HepG2 (cell line): ENCODE data around the gene SYCE3. TPM values are rescaled to one million over a fixed set of nuclear protein-coding genes. Genes with fewer than 3 reads are reported as not detected.

Experiments
- CENPT ChIP-seq: sonication (generic); formaldehyde crosslinking; IDR thresholded peaks from 2 replicates; pipeline ENCODE4 v1.8.0; 2022; ENCODE audit warnings: low read depth, mild to moderate bottlenecking, moderate library complexity, missing genetic modification reagents
- CENPX ChIP-seq: sonication (generic); formaldehyde crosslinking; IDR thresholded peaks from 2 replicates; pipeline ENCODE4 v1.9.0; 2021; ENCODE audit warnings: mild to moderate bottlenecking, missing genetic modification reagents, moderate library complexity
- FOXM1 ChIP-seq: sonication (generic); formaldehyde crosslinking; IDR thresholded peaks from 2 replicates; pipeline ENCODE4 v1.5.0; 2020; ENCODE audit warnings: missing genetic modification reagents
- HCFC1 ChIP-seq: fragments of 150-350 bp; IDR thresholded peaks from 2 replicates; pipeline ENCODE4 v1.6.1; 2014; ENCODE audit warnings: low read depth, low read length
- KDM2A ChIP-seq: sonication (generic); formaldehyde crosslinking; IDR thresholded peaks from 2 replicates; pipeline ENCODE4 v1.4.0; 2020; ENCODE audit warnings: low read depth, missing genetic modification reagents, borderline replicate concordance
- MTA1 ChIP-seq: sonication (generic); formaldehyde crosslinking; IDR thresholded peaks from 2 replicates; pipeline ENCODE4 v1.4.0; 2020; ENCODE audit warnings: missing genetic modification reagents, mild to moderate bottlenecking, borderline replicate concordance
- MTA3 ChIP-seq: sonication (generic); formaldehyde crosslinking; IDR thresholded peaks from 2 replicates; pipeline ENCODE4 v1.4.0; 2020; ENCODE audit warnings: missing genetic modification reagents
- NR0B2 ChIP-seq: sonication (generic); formaldehyde crosslinking; IDR thresholded peaks from 2 replicates; pipeline ENCODE4 v1.4.0; 2020; ENCODE audit warnings: mild to moderate bottlenecking, missing genetic modification reagents
- NR2F2 ChIP-seq: IDR thresholded peaks from 2 replicates; pipeline ENCODE4 v1.6.1; 2012; ENCODE audit warnings: low read depth, inconsistent platforms, borderline replicate concordance
- PHF5A ChIP-seq: IDR thresholded peaks from one replicate; pipeline ENCODE4 v1.6.1; 2018; ENCODE audit warnings: low read depth, missing genetic modification reagents; ENCODE audit not compliant: unreplicated experiment
- REPIN1 ChIP-seq: sonication (generic); formaldehyde crosslinking; IDR thresholded peaks from 2 replicates; pipeline ENCODE4 v1.8.0; 2022; ENCODE audit warnings: missing genetic modification reagents, low read depth, mild to moderate bottlenecking, borderline replicate concordance
- U2AF1 ChIP-seq: fragments of 200-400 bp; formaldehyde crosslinking; optimal IDR thresholded peaks from 2 replicates; pipeline ENCODE3; 2017; ENCODE audit warnings: mild to moderate bottlenecking, low read depth, low read length
- ZNF143 ChIP-seq: sonication (generic); formaldehyde crosslinking; IDR thresholded peaks from 2 replicates; pipeline ENCODE4 v1.4.0; 2020; ENCODE audit warnings: missing genetic modification reagents
- ZNF230 ChIP-seq: sonication (generic); formaldehyde crosslinking; IDR thresholded peaks from 2 replicates; pipeline ENCODE4 v1.4.0; 2020; ENCODE audit warnings: mild to moderate bottlenecking, missing genetic modification reagents
- ZNF234 ChIP-seq: sonication (generic); formaldehyde crosslinking; conservative IDR thresholded peaks from 2 replicates; pipeline ENCODE4 v1.5.1; 2020; ENCODE audit warnings: mild to moderate bottlenecking, missing genetic modification reagents
- ZNF329 ChIP-seq: sonication (generic); formaldehyde crosslinking; IDR thresholded peaks from 2 replicates; pipeline ENCODE4 v1.9.0; 2021; ENCODE audit warnings: low read depth, mild to moderate bottlenecking, missing genetic modification reagents
- ZNF33A ChIP-seq: sonication (generic); formaldehyde crosslinking; IDR thresholded peaks from 2 replicates; pipeline ENCODE4 v1.5.1; 2020; ENCODE audit warnings: missing genetic modification reagents, mild to moderate bottlenecking, moderate library complexity, borderline replicate concordance
- ZNF512B ChIP-seq: sonication (generic); formaldehyde crosslinking; IDR thresholded peaks from 2 replicates; pipeline ENCODE4 v1.5.1; 2020; ENCODE audit warnings: missing genetic modification reagents, mild to moderate bottlenecking, borderline replicate concordance
- ZNF616 ChIP-seq: sonication (generic); formaldehyde crosslinking; IDR thresholded peaks from 2 replicates; pipeline ENCODE4 v1.5.0; 2020; ENCODE audit warnings: low read depth, mild to moderate bottlenecking, missing genetic modification reagents
- ZNF670 ChIP-seq: sonication (generic); formaldehyde crosslinking; IDR thresholded peaks from 2 replicates; pipeline ENCODE4 v1.8.0; 2022; ENCODE audit warnings: mild to moderate bottlenecking, missing genetic modification reagents, borderline replicate concordance
- ZNF703 ChIP-seq: sonication (generic); formaldehyde crosslinking; IDR thresholded peaks from 2 replicates; pipeline ENCODE4 v1.5.1; 2020; ENCODE audit warnings: missing genetic modification reagents, mild to moderate bottlenecking, moderate library complexity, borderline replicate concordance
- ZNF768 ChIP-seq: sonication (generic); formaldehyde crosslinking; IDR thresholded peaks from 2 replicates; pipeline ENCODE4 v1.4.0; 2020; ENCODE audit warnings: missing genetic modification reagents
- ZSCAN9 ChIP-seq: IDR thresholded peaks from 2 replicates; pipeline ENCODE4 v1.6.1; 2016; ENCODE audit warnings: borderline replicate concordance
- polyA plus RNA-seq, 8 experiments: library from polyadenylated mRNA; depleted of rRNA in 3 of 8; stranded (reverse) in 7 of 8; unstranded in 1 of 8; fragments of >200 nt; fragmentation: Illumina TruSeq in 4 of 8; extraction: Trizol in 4 of 8; gene quantifications; 2 replicates each; pipeline versions ENCODE4 v1.2.1 to v1.2.3, GENCODE V29; 2011 to 2016; ENCODE audit warnings: low read depth in 4 of 8, missing spikeins in 1 of 8, mixed read lengths in 1 of 8; ENCODE audit not compliant: insufficient read depth in 1 of 8
- total RNA-seq, 5 experiments: library from RNA; depleted of rRNA; stranded (reverse); fragments of >200 nt; fragmentation: Illumina TruSeq; extraction: Trizol; gene quantifications; 2 replicates each; pipeline ENCODE4 v1.2.3, GENCODE V29; 2016; ENCODE audit warnings: low read depth in 1 of 5

Gene SYCE3
- total and polyA plus RNA-seq, 2 of the 13 experiments (the other 11 are each of a cell fraction or from before 2014, with no cell fraction given) = not detected

- TF ChIP-seq MTA1 (CRISPR knock-in tag) (peak; percentile 63; the same call in 1 of the 2 replicates), CENPT (CRISPR knock-in tag) (no peak), ZNF616 (CRISPR knock-in tag) (no peak), ZNF230 (CRISPR knock-in tag) (no peak), ZNF703 (CRISPR knock-in tag) (peak; percentile 31; the same call in 1 of the 2 replicates), CENPX (CRISPR knock-in tag) (no peak), ZNF670 (CRISPR knock-in tag) (no peak), ZNF329 (CRISPR knock-in tag) (no peak), MTA3 (CRISPR knock-in tag) (no peak), U2AF1 (peak; percentile 6), NR0B2 (CRISPR knock-in tag) (no peak), ZNF512B (no peak), FOXM1 (CRISPR knock-in tag) (no peak), REPIN1 (CRISPR knock-in tag) (no peak), KDM2A (CRISPR knock-in tag) (peak; percentile 14; the same call in 1 of the 2 replicates), ZNF234 (CRISPR knock-in tag) (no peak), ZNF768 (CRISPR knock-in tag) (no peak), NR2F2 (peak; percentile 15; the same call in 1 of the 2 replicates), ZNF33A (no peak), ZSCAN9 (no peak; the same call in 1 of the 2 replicates), HCFC1 (no peak), ZNF143 (CRISPR knock-in tag) (0 out of 2 replicates have a peak, but pooled peaks have one; percentile 9), PHF5A (CRISPR knock-in tag) (no peak)
These were observed 32.2 kb downstream of the SYCE3 start (continued) for GRCh38 chr22:50530580-50530876.
